IMR-90 (cell line): ENCODE measurements around the gene ARHGAP19. TPM values are rescaled to one million over a fixed set of nuclear protein-coding genes. Genes with fewer than 3 reads are reported as not detected.

Source experiments
- ATAC-seq: fragments of 200-7000 bp; cut with Tn5 transposase; 2 replicates; pipeline ENCODE4 v1.9.1; 2020; ENCODE audit warnings: low read depth, mild to moderate bottlenecking, moderate library complexity
- BruUV-seq: library from RNA; stranded (reverse); fragments of 400-500 nt; replicated peaks from 2 replicates; lab custom pipeline; 2021; lab: Mats Ljungman, UMichigan
- CTCF ChIA-PET: fragments of 300-600 bp; formaldehyde crosslinking; extraction: SDS; loops from one replicate; lab custom pipeline; 2021; ENCODE audit warnings: antibody characterized with exemption; lab: Yijun Ruan, JAX
- POLR2A ChIA-PET: fragments of 300-600 bp; sonication (Branson Sonifier 250); formaldehyde crosslinking; loops from one replicate; lab custom pipeline; 2022; ENCODE audit warnings: antibody characterized with exemption; ENCODE audit not compliant: unreplicated experiment; lab: Charles Lee
- DNase-seq: peaks from one replicate; pipeline ENCODE4 v3.0.0; 2013
- H2AFZ ChIP-seq: replicated peaks from 2 replicates; pipeline ENCODE3; 2013; ENCODE audit warnings: low read length, mild to moderate bottlenecking; ENCODE audit not compliant: poor library complexity
- H2AK5ac ChIP-seq: 2 replicates; pipeline ENCODE4 v1.6.1; 2013; ENCODE audit warnings: low read depth, low read length, inconsistent platforms
- H2AK9ac ChIP-seq: replicated peaks from 2 replicates; pipeline ENCODE3; 2013; ENCODE audit warnings: mild to moderate bottlenecking, low read depth, low read length, moderate library complexity; ENCODE audit not compliant: poor library complexity
- H2BK120ac ChIP-seq: 2 replicates; pipeline ENCODE4 v1.6.1; 2013; ENCODE audit warnings: low read depth, low read length, inconsistent platforms
- H2BK15ac ChIP-seq: 3 replicates; pipeline ENCODE4 v1.6.1; 2013; ENCODE audit warnings: low read depth, low read length, inconsistent platforms
- H2BK20ac ChIP-seq: 2 replicates; pipeline ENCODE4 v1.6.1; 2013; ENCODE audit warnings: low read depth, mild to moderate bottlenecking, inconsistent platforms, low read length, moderate library complexity
- H2BK5ac ChIP-seq: 2 replicates; pipeline ENCODE4 v1.6.1; 2013; ENCODE audit warnings: mild to moderate bottlenecking, low read depth, low read length, inconsistent platforms; ENCODE audit not compliant: poor library complexity, severe bottlenecking
- H3K14ac ChIP-seq: replicated peaks from 2 replicates; pipeline ENCODE4 v1.6.1; 2013; ENCODE audit warnings: low read depth, low read length, inconsistent platforms
- H3K18ac ChIP-seq: 2 replicates; pipeline ENCODE4 v1.6.1; 2013; ENCODE audit warnings: low read depth, low read length, control low read depth
- H3K23ac ChIP-seq: 2 replicates; pipeline ENCODE4 v1.6.1; 2013; ENCODE audit warnings: low read depth, low read length, inconsistent platforms
- H3K27ac ChIP-seq: 2 replicates; pipeline ENCODE4 v1.5.1; 2013; ENCODE audit warnings: mild to moderate bottlenecking, control low read depth, low read length; ENCODE audit not compliant: insufficient read depth
- H3K27me3 ChIP-seq: 2 replicates; pipeline ENCODE4 v1.6.1; 2013; ENCODE audit warnings: low read length; ENCODE audit not compliant: control insufficient read depth, insufficient read depth
- H3K36me3 ChIP-seq: 2 replicates; pipeline ENCODE4 v1.6.1; 2013; ENCODE audit warnings: low read length, mixed read lengths; ENCODE audit not compliant: control insufficient read depth, insufficient read depth
- H3K4ac ChIP-seq: 2 replicates; pipeline ENCODE4 v1.6.1; 2013; ENCODE audit warnings: low read depth, low read length, inconsistent platforms
- H3K4me1 ChIP-seq: 2 replicates; pipeline ENCODE4 v1.6.1; 2013; ENCODE audit warnings: low read length, mixed read lengths; ENCODE audit not compliant: control insufficient read depth, insufficient read depth
- H3K4me2 ChIP-seq: 2 replicates; pipeline ENCODE4 v1.6.1; 2013; ENCODE audit warnings: low read depth, mild to moderate bottlenecking, control low read depth, low read length, moderate library complexity
- H3K4me3 ChIP-seq: 2 replicates; pipeline ENCODE4 v1.5.1; 2013; ENCODE audit warnings: low read depth, mild to moderate bottlenecking, control low read depth, low read length, moderate library complexity; ENCODE audit not compliant: insufficient read depth
- H3K56ac ChIP-seq: 2 replicates; pipeline ENCODE4 v1.6.1; 2013; ENCODE audit warnings: low read length, inconsistent platforms; ENCODE audit not compliant: insufficient read depth; ENCODE audit errors: extremely low read depth
- H3K79me1 ChIP-seq, 2 experiments: 2 replicates each; pipeline ENCODE4 v1.6.1; 2013; ENCODE audit warnings: low read length in 2 of 2, inconsistent platforms in 1 of 2, low read depth in 1 of 2
- H3K9ac ChIP-seq: 2 replicates; pipeline ENCODE4 v1.6.1; 2013; ENCODE audit warnings: low read depth, low read length, control low read depth
- H3K9me1 ChIP-seq: 2 replicates; pipeline ENCODE4 v1.6.1; 2013; ENCODE audit warnings: low read length, inconsistent platforms; ENCODE audit not compliant: insufficient read depth
- H3K9me3 ChIP-seq: 2 replicates; pipeline ENCODE4 v1.6.1; 2013; ENCODE audit warnings: low read length; ENCODE audit not compliant: control insufficient read depth, insufficient read depth
- H4K20me1 ChIP-seq: 2 replicates; pipeline ENCODE4 v1.6.1; 2013; ENCODE audit warnings: low read length, inconsistent platforms; ENCODE audit not compliant: insufficient read depth
- H4K5ac ChIP-seq: 2 replicates; pipeline ENCODE4 v1.6.1; 2013; ENCODE audit warnings: mild to moderate bottlenecking, low read depth, low read length, control low read depth
- H4K8ac ChIP-seq, 2 experiments: 2 replicates each; pipeline ENCODE4 v1.6.1; 2013; ENCODE audit warnings: low read depth in 2 of 2, low read length in 2 of 2, control low read depth in 1 of 2, inconsistent platforms in 1 of 2
- H4K91ac ChIP-seq: 2 replicates; pipeline ENCODE4 v1.6.1; 2013; ENCODE audit warnings: low read depth, low read length, inconsistent platforms; ENCODE audit not compliant: insufficient read depth
- BHLHE40 ChIP-seq: fragments of 150-350 bp; IDR thresholded peaks from 2 replicates; pipeline ENCODE4 v1.6.1; 2016; ENCODE audit warnings: mild to moderate bottlenecking, low read depth, low read length
- CEBPB ChIP-seq: IDR thresholded peaks from 2 replicates; pipeline ENCODE4 v1.6.1; 2012; ENCODE audit warnings: low read depth, low read length, improper control_type of control experiment
- CHD1 ChIP-seq: IDR thresholded peaks from 2 replicates; pipeline ENCODE4 v1.6.1; 2012; ENCODE audit warnings: low read depth, low read length, improper control_type of control experiment
- FOS ChIP-seq: fragments of 150-350 bp; IDR thresholded peaks from 2 replicates; pipeline ENCODE4 v1.6.1; 2016; ENCODE audit warnings: low read depth, low read length
- MAFK ChIP-seq: IDR thresholded peaks from 2 replicates; pipeline ENCODE4 v1.6.1; 2012; ENCODE audit warnings: low read depth, low read length, improper control_type of control experiment
- MAZ ChIP-seq: IDR thresholded peaks from 2 replicates; pipeline ENCODE4 v1.6.1; 2012; ENCODE audit warnings: low read depth, mild to moderate bottlenecking, low read length, improper control_type of control experiment, moderate library complexity, borderline replicate concordance
- MXI1 ChIP-seq: IDR thresholded peaks from 2 replicates; pipeline ENCODE4 v1.6.1; 2012; ENCODE audit warnings: low read depth, mild to moderate bottlenecking, low read length, moderate library complexity, borderline replicate concordance
- NFE2L2 ChIP-seq: fragments of 150-350 bp; IDR thresholded peaks from 2 replicates; pipeline ENCODE4 v1.6.1; 2016; ENCODE audit warnings: low read depth, mild to moderate bottlenecking, low read length
- POLR2A ChIP-seq: IDR thresholded peaks from 2 replicates; pipeline ENCODE4 v1.6.1; 2012; ENCODE audit warnings: mild to moderate bottlenecking, low read depth, low read length
- RAD21 ChIP-seq: IDR thresholded peaks from 2 replicates; pipeline ENCODE4 v1.6.1; 2012; ENCODE audit warnings: low read length, improper control_type of control experiment
- RCOR1 ChIP-seq: IDR thresholded peaks from 2 replicates; pipeline ENCODE4 v1.6.1; 2012; ENCODE audit warnings: mild to moderate bottlenecking, low read length, improper control_type of control experiment; ENCODE audit not compliant: insufficient replicate concordance
- RFX5 ChIP-seq: IDR thresholded peaks from 2 replicates; pipeline ENCODE4 v1.8.0; 2012; ENCODE audit warnings: low read depth, mild to moderate bottlenecking, low read length, moderate library complexity
- SMC3 ChIP-seq: fragments of 150-350 bp; IDR thresholded peaks from 2 replicates; pipeline ENCODE4 v1.6.1; 2016; ENCODE audit warnings: low read depth, mild to moderate bottlenecking, antibody characterized with exemption, low read length, moderate library complexity
- WGBS, 2 experiments: methylation state at CpG; one replicate each; pipeline versions ENCODE4 v1.1.5 to v1.1.7; 2013; ENCODE audit warnings: missing lambda C conversion rate in 2 of 2; ENCODE audit not compliant: insufficient read length in 1 of 2; ENCODE audit errors: extremely low coverage in 2 of 2; 5-methylcytosine and 5-hydroxymethylcytosine counted together
- dilution Hi-C: fragments of 300-500 bp; cut with HindIII; formaldehyde crosslinking; loops from one replicate; pipeline ENCODE4 v1.14.3; 2018; ENCODE audit warnings: low sequenced_read_pairs; ENCODE audit not compliant: unreplicated experiment
- in situ Hi-C: fragments of 300-500 bp; cut with MboI; formaldehyde crosslinking; loops from 3 replicates; pipeline ENCODE4 v1.14.3; 2019; ENCODE audit warnings: low sequenced_read_pairs, inconsistent platforms, mixed read lengths
- intact Hi-C: fragments of 100-400 bp; cut with micrococcal nuclease; formaldehyde crosslinking; loops from 2 replicates; pipeline ENCODE4 v1.10.0; 2022
- polyA plus RNA-seq, 3 experiments: library from polyadenylated mRNA; depleted of rRNA; stranded (reverse); fragments of >200 nt; gene quantifications; 2 replicates each; pipeline ENCODE4 v1.2.3, GENCODE V29; 2012; ENCODE audit warnings: low replicate concordance in 1 of 3
- total RNA-seq: library from RNA; depleted of rRNA; stranded (reverse); fragments of >200 nt; gene quantifications from 2 replicates; pipeline ENCODE4 v1.2.3, GENCODE V29; 2012
- TF ChIP-seq, protein P1 (sequence below): fragments of 150-350 bp; IDR thresholded peaks from 2 replicates; pipeline ENCODE4 v1.6.1; 2017; ENCODE audit warnings: mild to moderate bottlenecking, antibody characterized with exemption, low read length, low read depth
- TF ChIP-seq, protein P2 (sequence below): fragments of 150-350 bp; IDR thresholded peaks from 2 replicates; pipeline ENCODE4 v1.6.1; 2016; ENCODE audit warnings: low read depth, mild to moderate bottlenecking, low read length, moderate library complexity, borderline replicate concordance
- TF ChIP-seq, protein P3 (sequence below): conservative IDR thresholded peaks from 2 replicates; pipeline ENCODE4 v1.5.1; 2012; ENCODE audit warnings: mild to moderate bottlenecking, low read depth, low read length, improper control_type of control experiment

Gene ARHGAP19
- total and polyA plus RNA-seq, 2 of the 4 experiments (the other 2 are of a cell fraction) = 6.3 to 7.0 TPM

DNA sequence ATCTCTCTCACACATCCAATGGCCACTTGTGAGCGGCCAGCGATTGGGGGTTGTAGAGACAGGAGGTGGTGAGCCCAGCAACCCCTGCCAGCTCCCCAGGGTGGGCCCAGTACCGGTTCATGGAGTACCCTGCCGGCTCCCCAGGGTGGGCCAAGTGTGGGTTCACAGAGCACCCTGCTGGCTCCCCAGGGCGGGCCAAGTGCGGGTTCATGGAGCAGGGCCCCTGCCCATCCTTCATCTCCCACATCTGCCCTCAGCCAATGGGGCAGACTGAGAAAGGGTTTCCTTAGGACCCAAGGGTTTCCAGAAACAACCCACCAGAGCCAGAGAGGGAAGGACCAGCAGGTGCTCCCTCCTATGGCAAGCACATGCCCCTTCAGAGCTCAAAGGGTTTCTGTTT is 85.3 kb downstream of the ARHGAP19 start:
- Histone ChIP-seq H2BK120ac (no peak overlapping the region), H3K56ac (no peak overlapping the region), H3K27ac (no peak overlapping the region), H4K8ac (no peak overlapping the region), H3K18ac (no peak overlapping the region), H2BK15ac (no peak overlapping the region), H2BK5ac (no peak overlapping the region), H2AK9ac (no peak overlapping the region), H4K20me1 (no peaks in the 10 kb centered on the region), H4K91ac (no peak overlapping the region), H3K4me1 (no peaks in the 10 kb centered on the region), H3K79me1 (no peaks in the 10 kb centered on the region), H2AK5ac (no peak overlapping the region), H3K4me2 (no peak overlapping the region), H2AFZ (no peak overlapping the region), H3K14ac (no peak overlapping the region), H3K4me3 (no peak overlapping the region), H3K4ac (no peak overlapping the region), H4K5ac (no peak overlapping the region), H3K36me3 (no peaks in the 10 kb centered on the region), H3K9me1 (no peaks in the 10 kb centered on the region), H3K23ac (no peak overlapping the region), H3K9me3 (no peaks in the 10 kb centered on the region), H3K9ac (no peak overlapping the region), H2BK20ac (no peak overlapping the region), H3K27me3 (peaks cover 38% of the 10 kb centered on the region)
- no peak for ATAC-seq
- intact Hi-C loops = no loop called here
- dilution Hi-C loops = no loop called here
- in situ Hi-C loops = loop anchor here (10.0 kb wide), 1 partner anchor 132 kb away; no protein-coding TSS in a partner anchor
- WGBS, 2 experiments = no CpG with 5 or more reads among the region's 6 CpGs
- ChIA-PET CTCF (interaction anchor here (0.5 to 2.4 kb wide), 2 partner anchors 27 to 134 kb away, joined by 3 to 10 read pairs; no protein-coding TSS in a partner anchor), POLR2A (no interaction called here)
- no peak for DNase-seq
- TF ChIP-seq POLR2A (no peak), SMC3 (no peak), MXI1 (no peak), MAZ (no peak), FOS (no peak), BHLHE40 (no peak), MAFK (no peak), NFE2L2 (no peak), RFX5 (no peak), CEBPB (no peak), RAD21 (no peak), CHD1 (no peak), RCOR1 (no peak)
- TF ChIP-seq, protein P1, sequence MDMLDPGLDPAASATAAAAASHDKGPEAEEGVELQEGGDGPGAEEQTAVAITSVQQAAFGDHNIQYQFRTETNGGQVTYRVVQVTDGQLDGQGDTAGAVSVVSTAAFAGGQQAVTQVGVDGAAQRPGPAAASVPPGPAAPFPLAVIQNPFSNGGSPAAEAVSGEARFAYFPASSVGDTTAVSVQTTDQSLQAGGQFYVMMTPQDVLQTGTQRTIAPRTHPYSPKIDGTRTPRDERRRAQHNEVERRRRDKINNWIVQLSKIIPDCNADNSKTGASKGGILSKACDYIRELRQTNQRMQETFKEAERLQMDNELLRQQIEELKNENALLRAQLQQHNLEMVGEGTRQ = no peak
- TF ChIP-seq, protein P2, sequence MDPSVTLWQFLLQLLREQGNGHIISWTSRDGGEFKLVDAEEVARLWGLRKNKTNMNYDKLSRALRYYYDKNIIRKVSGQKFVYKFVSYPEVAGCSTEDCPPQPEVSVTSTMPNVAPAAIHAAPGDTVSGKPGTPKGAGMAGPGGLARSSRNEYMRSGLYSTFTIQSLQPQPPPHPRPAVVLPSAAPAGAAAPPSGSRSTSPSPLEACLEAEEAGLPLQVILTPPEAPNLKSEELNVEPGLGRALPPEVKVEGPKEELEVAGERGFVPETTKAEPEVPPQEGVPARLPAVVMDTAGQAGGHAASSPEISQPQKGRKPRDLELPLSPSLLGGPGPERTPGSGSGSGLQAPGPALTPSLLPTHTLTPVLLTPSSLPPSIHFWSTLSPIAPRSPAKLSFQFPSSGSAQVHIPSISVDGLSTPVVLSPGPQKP = no peak
- TF ChIP-seq, protein P3, sequence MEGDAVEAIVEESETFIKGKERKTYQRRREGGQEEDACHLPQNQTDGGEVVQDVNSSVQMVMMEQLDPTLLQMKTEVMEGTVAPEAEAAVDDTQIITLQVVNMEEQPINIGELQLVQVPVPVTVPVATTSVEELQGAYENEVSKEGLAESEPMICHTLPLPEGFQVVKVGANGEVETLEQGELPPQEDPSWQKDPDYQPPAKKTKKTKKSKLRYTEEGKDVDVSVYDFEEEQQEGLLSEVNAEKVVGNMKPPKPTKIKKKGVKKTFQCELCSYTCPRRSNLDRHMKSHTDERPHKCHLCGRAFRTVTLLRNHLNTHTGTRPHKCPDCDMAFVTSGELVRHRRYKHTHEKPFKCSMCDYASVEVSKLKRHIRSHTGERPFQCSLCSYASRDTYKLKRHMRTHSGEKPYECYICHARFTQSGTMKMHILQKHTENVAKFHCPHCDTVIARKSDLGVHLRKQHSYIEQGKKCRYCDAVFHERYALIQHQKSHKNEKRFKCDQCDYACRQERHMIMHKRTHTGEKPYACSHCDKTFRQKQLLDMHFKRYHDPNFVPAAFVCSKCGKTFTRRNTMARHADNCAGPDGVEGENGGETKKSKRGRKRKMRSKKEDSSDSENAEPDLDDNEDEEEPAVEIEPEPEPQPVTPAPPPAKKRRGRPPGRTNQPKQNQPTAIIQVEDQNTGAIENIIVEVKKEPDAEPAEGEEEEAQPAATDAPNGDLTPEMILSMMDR = no peak
- BruUV-seq = no TSS peak
